ENCODE measurements around the gene ZNF652.
"Not testable (repeated sequence)": the region's sequence is repeated elsewhere in the genome, so short reads cannot be mapped to it uniquely, and the experiment has no call there.

DNA sequence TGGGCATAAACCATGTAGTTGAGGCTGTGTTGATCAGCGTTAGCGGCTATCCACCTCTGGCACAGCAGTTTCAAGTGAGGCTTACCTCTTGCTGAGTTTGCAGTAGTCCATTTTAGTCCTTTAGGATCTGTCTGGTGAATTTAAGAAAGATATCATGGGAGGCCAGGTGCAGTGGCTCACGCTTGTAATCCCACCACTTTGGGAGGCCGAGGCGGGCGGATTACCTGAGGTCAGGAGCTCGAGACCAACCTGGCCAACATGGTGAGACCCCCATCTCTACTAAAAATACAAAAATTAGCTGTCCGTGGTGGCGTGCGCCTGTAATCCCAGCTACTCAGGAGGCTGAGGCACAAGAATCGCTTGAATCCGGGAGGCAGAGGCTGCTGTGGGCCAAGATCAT, 86.1 kb downstream of the ZNF652 start:
- TF ChIP-seq, protein P1, sequence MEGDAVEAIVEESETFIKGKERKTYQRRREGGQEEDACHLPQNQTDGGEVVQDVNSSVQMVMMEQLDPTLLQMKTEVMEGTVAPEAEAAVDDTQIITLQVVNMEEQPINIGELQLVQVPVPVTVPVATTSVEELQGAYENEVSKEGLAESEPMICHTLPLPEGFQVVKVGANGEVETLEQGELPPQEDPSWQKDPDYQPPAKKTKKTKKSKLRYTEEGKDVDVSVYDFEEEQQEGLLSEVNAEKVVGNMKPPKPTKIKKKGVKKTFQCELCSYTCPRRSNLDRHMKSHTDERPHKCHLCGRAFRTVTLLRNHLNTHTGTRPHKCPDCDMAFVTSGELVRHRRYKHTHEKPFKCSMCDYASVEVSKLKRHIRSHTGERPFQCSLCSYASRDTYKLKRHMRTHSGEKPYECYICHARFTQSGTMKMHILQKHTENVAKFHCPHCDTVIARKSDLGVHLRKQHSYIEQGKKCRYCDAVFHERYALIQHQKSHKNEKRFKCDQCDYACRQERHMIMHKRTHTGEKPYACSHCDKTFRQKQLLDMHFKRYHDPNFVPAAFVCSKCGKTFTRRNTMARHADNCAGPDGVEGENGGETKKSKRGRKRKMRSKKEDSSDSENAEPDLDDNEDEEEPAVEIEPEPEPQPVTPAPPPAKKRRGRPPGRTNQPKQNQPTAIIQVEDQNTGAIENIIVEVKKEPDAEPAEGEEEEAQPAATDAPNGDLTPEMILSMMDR (IDR thresholded peaks at IDR 0.05; ENCODE audit: insufficient read depth, low read depth, low read length) = not testable (repeated sequence)
- TF ChIP-seq EZH2 (IDR thresholded peaks at IDR 0.05; ENCODE audit: insufficient read depth, low read length) = not testable (repeated sequence)

Data from astrocyte (in vitro differentiated cells and primary cell).